Endothelial cell of umbilical vein (primary cell): ENCODE measurements around the gene MAP3K4. TPM values are rescaled to one million over a fixed set of nuclear protein-coding genes. Genes with fewer than 3 reads are reported as not detected.

Source experiments
- BruUV-seq: library from RNA; stranded (reverse); fragments of 400-500 nt; replicated peaks from 2 replicates; lab custom pipeline; 2021; lab: Mats Ljungman, UMichigan
- CTCF ChIA-PET: fragments of 300-600, 350-600 bp; sonication (Branson Sonifier 250); formaldehyde crosslinking; loops from one replicate; lab custom pipeline; 2021; ENCODE audit warnings: antibody characterized with exemption, inconsistent platforms; lab: Charles Lee
- POLR2A ChIA-PET: fragments of 300-600, 350-600 bp; sonication (Branson Sonifier 250); formaldehyde crosslinking; loops from one replicate; lab custom pipeline; 2021; ENCODE audit warnings: antibody characterized with exemption, inconsistent platforms; lab: Charles Lee
- DNase-seq: peaks from one replicate; pipeline ENCODE4 v3.0.0-alpha.2; 2011; ENCODE audit warnings: low read depth, low spot score
- FAIRE-seq: peaks from 2 replicates; lab custom pipeline; 2011; peaks lifted over from hg19 to GRCh38; lab: Jason Lieb, UNC
- H2AFZ ChIP-seq: 2 replicates; pipeline ENCODE4 v1.6.0; 2012; ENCODE audit warnings: low read depth, low read length, control low read depth, inconsistent platforms
- H3K27ac ChIP-seq: 2 replicates; pipeline ENCODE4 v1.5.1; 2011; ENCODE audit warnings: low read depth, mild to moderate bottlenecking, control low read depth, low read length, moderate library complexity; ENCODE audit not compliant: insufficient read depth
- H3K27me3 ChIP-seq, 2 experiments: 2 replicates each; pipeline versions ENCODE4 v1.6.0 to v1.6.1; 2011; ENCODE audit warnings: low read length in 2 of 2, mixed read lengths in 1 of 2; ENCODE audit not compliant: control insufficient read depth in 2 of 2, insufficient read depth in 2 of 2
- H3K36me3 ChIP-seq, 2 experiments: 2 replicates in 1 of 2; 3 replicates in 1 of 2; pipeline ENCODE4 v1.5.1; 2011; ENCODE audit warnings: low read length in 2 of 2, mild to moderate bottlenecking in 1 of 2, moderate library complexity in 1 of 2; ENCODE audit not compliant: control insufficient read depth in 2 of 2, insufficient read depth in 2 of 2; ENCODE audit errors: extremely low read depth in 1 of 2
- H3K4me1 ChIP-seq: 3 replicates; pipeline ENCODE4 v1.5.1; 2011; ENCODE audit warnings: mild to moderate bottlenecking, low read length; ENCODE audit not compliant: control insufficient read depth, insufficient read depth; ENCODE audit errors: extremely low read depth
- H3K4me2 ChIP-seq: 2 replicates; pipeline ENCODE4 v1.6.1; 2011; ENCODE audit warnings: low read length, control low read depth, mixed read lengths; ENCODE audit not compliant: insufficient read depth
- H3K4me3 ChIP-seq, 3 experiments: fragments of 200-600 bp in 1 of 3; sonication (generic), shearing (Covaris generic) in 1 of 3; replicated peaks in 1 of 3; 2 replicates each; pipeline ENCODE4 v1.5.1; 2011 to 2016; ENCODE audit warnings: control low read depth in 3 of 3, low read length in 3 of 3, mild to moderate bottlenecking in 2 of 3, inconsistent platforms in 1 of 3, low read depth in 1 of 3, moderate library complexity in 1 of 3; ENCODE audit not compliant: insufficient read depth in 1 of 3
- H3K79me2 ChIP-seq: 2 replicates; pipeline ENCODE4 v1.6.0; 2012; ENCODE audit warnings: low read length, inconsistent platforms; ENCODE audit not compliant: control insufficient read depth, insufficient read depth
- H3K9ac ChIP-seq: replicated peaks from 2 replicates; pipeline ENCODE3; 2011; ENCODE audit warnings: low read length, control low read depth; ENCODE audit not compliant: insufficient read depth; ENCODE audit errors: extremely low read depth
- H3K9me1 ChIP-seq: replicated peaks from 3 replicates; pipeline ENCODE4 v1.6.0; 2011; ENCODE audit warnings: mild to moderate bottlenecking, low read length; ENCODE audit not compliant: control insufficient read depth, insufficient read depth; ENCODE audit errors: extremely low read depth
- H3K9me3 ChIP-seq: replicated peaks from 2 replicates; pipeline ENCODE4 v1.5.1; 2012; ENCODE audit warnings: low read length, inconsistent platforms; ENCODE audit not compliant: control insufficient read depth, insufficient read depth
- H4K20me1 ChIP-seq: replicated peaks from 2 replicates; pipeline ENCODE3; 2011; ENCODE audit warnings: mild to moderate bottlenecking, low read length; ENCODE audit not compliant: control insufficient read depth, insufficient read depth; ENCODE audit errors: extremely low read depth
- EZH2 ChIP-seq: IDR thresholded peaks from 2 replicates; pipeline ENCODE4 v1.6.1; 2012; ENCODE audit warnings: borderline replicate concordance, low read depth, mild to moderate bottlenecking, moderate library complexity, low read length, inconsistent platforms; ENCODE audit not compliant: severe bottlenecking
- FOS ChIP-seq: IDR thresholded peaks from 2 replicates; pipeline ENCODE4 v1.6.1; 2011; ENCODE audit warnings: mild to moderate bottlenecking, low read length, moderate library complexity, borderline replicate concordance; ENCODE audit not compliant: insufficient read depth
- GATA2 ChIP-seq: IDR thresholded peaks from 2 replicates; pipeline ENCODE4 v1.7.0; 2011; ENCODE audit warnings: low read depth, mild to moderate bottlenecking, moderate library complexity, mixed read lengths, low read length; ENCODE audit not compliant: insufficient read length, insufficient read depth
- JUN ChIP-seq: IDR thresholded peaks from 2 replicates; pipeline ENCODE4 v1.6.1; 2011; ENCODE audit warnings: borderline replicate concordance, low read depth; ENCODE audit not compliant: insufficient read length, insufficient read depth
- MYC ChIP-seq: IDR thresholded peaks from one replicate; pipeline ENCODE4 v1.6.1; 2011; ENCODE audit warnings: mild to moderate bottlenecking, low read depth, low read length
- POLR2A ChIP-seq: IDR thresholded peaks from 2 replicates; pipeline ENCODE4 v1.6.1; 2012; ENCODE audit warnings: low read depth, mild to moderate bottlenecking, control low read depth, low read length
- POLR2AphosphoS5 ChIP-seq: IDR thresholded peaks from 2 replicates; pipeline ENCODE4 v1.6.1; 2012; ENCODE audit warnings: low read depth, mild to moderate bottlenecking, control low read depth, low read length, moderate library complexity; ENCODE audit not compliant: insufficient read depth
- dilution Hi-C: fragments of 300-500 bp; cut with MboI; formaldehyde crosslinking; loops from one replicate; pipeline ENCODE4 v1.15.0; 2019; ENCODE audit warnings: low sequenced_read_pairs; ENCODE audit not compliant: extremely low pct_ligation_motif_present
- intact Hi-C: fragments of 100-400 bp; cut with micrococcal nuclease; formaldehyde crosslinking; loops from one replicate; pipeline ENCODE4 v1.10.0; 2022
- polyA plus RNA-seq, 4 experiments: library from polyadenylated mRNA; depleted of rRNA in 3 of 4; stranded (reverse) in 3 of 4; unstranded in 1 of 4; fragments of >200 nt; gene quantifications; 2 replicates each; pipeline versions ENCODE4 v1.2.1 to v1.2.3, GENCODE V29; 2011 to 2012; ENCODE audit warnings: missing spikeins in 1 of 4
- total RNA-seq: library from RNA; stranded (reverse); gene quantifications from 2 replicates; pipeline ENCODE4 v1.2.3, GENCODE V29; 2021
- TF ChIP-seq, protein P1 (sequence below), 2 donors: IDR thresholded peaks; 1 replicate in 1 of 2; 2 replicates in 1 of 2; pipeline ENCODE4 v1.5.1; 2011; ENCODE audit warnings: low read length in 2 of 2, mild to moderate bottlenecking in 2 of 2, moderate library complexity in 2 of 2, control low read depth in 1 of 2, inconsistent platforms in 1 of 2, low read depth in 1 of 2; ENCODE audit not compliant: insufficient read depth in 1 of 2; ENCODE audit errors: extremely low read depth in 1 of 2
- TF ChIP-seq, protein P2 (sequence below): IDR thresholded peaks from 2 replicates; pipeline ENCODE4 v1.6.1; 2011; ENCODE audit not compliant: insufficient read depth, insufficient read length

MAP3K4 gene
- total and polyA plus RNA-seq, 2 donors (not counting 3 experiments of a cell fraction or from before 2014, with no cell fraction given) = 10.8 to 42.3 TPM

DNA sequence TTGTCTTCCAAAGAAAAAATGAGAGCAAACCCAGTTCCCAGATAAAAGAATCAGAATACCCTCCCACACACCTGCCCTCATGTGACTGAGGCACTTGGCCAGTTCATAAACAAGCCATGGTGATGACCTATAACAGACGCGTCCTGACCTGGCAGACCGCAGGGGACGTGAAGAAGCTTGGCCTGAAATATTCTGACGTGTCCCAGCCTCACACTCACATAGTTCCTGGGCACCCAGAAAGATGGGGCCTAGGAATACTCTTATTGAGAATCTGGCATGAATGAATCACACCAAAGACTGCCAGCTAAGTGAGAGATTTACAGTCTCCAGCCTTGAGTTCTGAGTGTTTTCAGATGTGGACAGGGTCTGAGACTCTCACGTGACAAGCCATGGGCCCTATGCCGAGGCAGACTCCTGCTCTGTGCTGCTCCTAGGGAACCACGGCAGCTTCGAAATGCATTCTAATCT is 17.2 kb upstream of the MAP3K4 start:
- dilution Hi-C loops = no loop called here
- POLR2A ChIA-PET = no interaction called here
- H3K4me1 ChIP-seq = no peaks in the 10 kb centered on the region
- H3K27ac ChIP-seq = no peak overlapping the region
- intact Hi-C loops = no loop called here
- FAIRE-seq = no peak
- no peak overlapping the region for H2AFZ ChIP-seq
- no peak overlapping the region for H3K9ac ChIP-seq
- no peaks in the 10 kb centered on the region for H4K20me1 ChIP-seq
- CTCF ChIA-PET = no interaction called here
- DNase-seq = no peak
- no peak overlapping the region for H3K4me3 ChIP-seq
- TF ChIP-seq POLR2AphosphoS5 = no peak
- H3K9me3 ChIP-seq = no peaks in the 10 kb centered on the region
- no TSS peak for BruUV-seq
- no peaks in the 10 kb centered on the region for H3K79me2 ChIP-seq
- H3K4me2 ChIP-seq = no peak overlapping the region
- H3K27me3 ChIP-seq = peaks cover 0 to 5% of the 10 kb centered on the region in 2 experiments
- H3K9me1 ChIP-seq = no peaks in the 10 kb centered on the region
- H3K36me3 ChIP-seq = no peaks in the 10 kb centered on the region

DNA sequence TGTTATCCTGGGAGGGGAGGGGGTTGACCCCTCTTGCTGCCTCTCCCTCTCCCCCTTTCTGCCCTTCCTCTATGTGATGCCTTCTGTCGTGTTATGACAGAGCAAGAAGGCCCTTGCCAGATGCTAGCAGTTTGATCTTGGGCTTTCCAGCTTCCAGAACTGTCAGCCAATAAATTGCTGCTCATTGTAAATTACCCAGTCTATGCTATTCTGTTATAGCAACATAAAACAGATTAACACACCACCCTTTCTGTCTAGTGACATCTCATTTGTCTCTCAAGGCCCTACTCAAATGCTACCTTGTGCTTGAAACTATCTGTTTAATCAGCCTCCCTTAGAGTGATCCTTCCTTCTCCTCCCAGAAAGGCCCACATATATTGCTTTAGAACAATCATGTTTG is 16.4 kb upstream of the MAP3K4 start:
- FAIRE-seq (no peak), DNase-seq (no peak)
- Histone ChIP-seq H2AFZ (no peak overlapping the region), H3K79me2 (no peaks in the 10 kb centered on the region), H3K9me3 (no peaks in the 10 kb centered on the region), H3K4me1 (no peaks in the 10 kb centered on the region), H3K9me1 (no peaks in the 10 kb centered on the region), H3K27me3 (peaks cover 0 to 5% of the 10 kb centered on the region in 2 experiments), H3K4me3 (no peak overlapping the region), H3K27ac (no peak overlapping the region), H3K9ac (no peak overlapping the region), H3K36me3 (no peaks in the 10 kb centered on the region), H4K20me1 (no peaks in the 10 kb centered on the region), H3K4me2 (no peak overlapping the region)
- dilution Hi-C loops = no loop called here
- no TSS peak for BruUV-seq
- ChIA-PET CTCF (interaction anchor here (1.0 kb wide), 1 partner anchor 44 kb away, joined by 3 read pairs; no protein-coding TSS in a partner anchor), POLR2A (no interaction called here)
- intact Hi-C loops = no loop called here
- no peak for TF ChIP-seq FOS
- TF ChIP-seq, protein P1, sequence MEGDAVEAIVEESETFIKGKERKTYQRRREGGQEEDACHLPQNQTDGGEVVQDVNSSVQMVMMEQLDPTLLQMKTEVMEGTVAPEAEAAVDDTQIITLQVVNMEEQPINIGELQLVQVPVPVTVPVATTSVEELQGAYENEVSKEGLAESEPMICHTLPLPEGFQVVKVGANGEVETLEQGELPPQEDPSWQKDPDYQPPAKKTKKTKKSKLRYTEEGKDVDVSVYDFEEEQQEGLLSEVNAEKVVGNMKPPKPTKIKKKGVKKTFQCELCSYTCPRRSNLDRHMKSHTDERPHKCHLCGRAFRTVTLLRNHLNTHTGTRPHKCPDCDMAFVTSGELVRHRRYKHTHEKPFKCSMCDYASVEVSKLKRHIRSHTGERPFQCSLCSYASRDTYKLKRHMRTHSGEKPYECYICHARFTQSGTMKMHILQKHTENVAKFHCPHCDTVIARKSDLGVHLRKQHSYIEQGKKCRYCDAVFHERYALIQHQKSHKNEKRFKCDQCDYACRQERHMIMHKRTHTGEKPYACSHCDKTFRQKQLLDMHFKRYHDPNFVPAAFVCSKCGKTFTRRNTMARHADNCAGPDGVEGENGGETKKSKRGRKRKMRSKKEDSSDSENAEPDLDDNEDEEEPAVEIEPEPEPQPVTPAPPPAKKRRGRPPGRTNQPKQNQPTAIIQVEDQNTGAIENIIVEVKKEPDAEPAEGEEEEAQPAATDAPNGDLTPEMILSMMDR (IDR thresholded peaks at IDR 0.05; ENCODE audit: extremely low read depth in 1 of 2, insufficient read depth in 1 of 2, low read depth in 1 of 2, low read length in 2 of 2) = no peak
- no peak for TF ChIP-seq GATA2
- no peak for TF ChIP-seq MYC
- TF ChIP-seq POLR2AphosphoS5 = no peak
- no peak for TF ChIP-seq EZH2
- TF ChIP-seq, protein P2, sequence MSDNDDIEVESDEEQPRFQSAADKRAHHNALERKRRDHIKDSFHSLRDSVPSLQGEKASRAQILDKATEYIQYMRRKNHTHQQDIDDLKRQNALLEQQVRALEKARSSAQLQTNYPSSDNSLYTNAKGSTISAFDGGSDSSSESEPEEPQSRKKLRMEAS = no peak
- no peak for TF ChIP-seq POLR2A
- no peak for TF ChIP-seq JUN
